GM12864 (cell line): ENCODE results near the gene PARD3B.

Source experiments
- DNase-seq: peaks from one replicate; pipeline ENCODE4 v3.0.0-alpha.2; 2011; ENCODE audit warnings: low read depth
- H3K4me3 ChIP-seq: 2 replicates; pipeline ENCODE4 v1.5.1; 2011; ENCODE audit warnings: mild to moderate bottlenecking, low read depth, low read length, control low read depth
- TF ChIP-seq, protein P1 (sequence below): IDR thresholded peaks from 2 replicates; pipeline ENCODE4 v1.5.1; 2011; ENCODE audit warnings: low read depth, mild to moderate bottlenecking, moderate library complexity, low read length, control low read depth, inconsistent platforms; ENCODE audit errors: missing control alignments

Gene PARD3B

DNA sequence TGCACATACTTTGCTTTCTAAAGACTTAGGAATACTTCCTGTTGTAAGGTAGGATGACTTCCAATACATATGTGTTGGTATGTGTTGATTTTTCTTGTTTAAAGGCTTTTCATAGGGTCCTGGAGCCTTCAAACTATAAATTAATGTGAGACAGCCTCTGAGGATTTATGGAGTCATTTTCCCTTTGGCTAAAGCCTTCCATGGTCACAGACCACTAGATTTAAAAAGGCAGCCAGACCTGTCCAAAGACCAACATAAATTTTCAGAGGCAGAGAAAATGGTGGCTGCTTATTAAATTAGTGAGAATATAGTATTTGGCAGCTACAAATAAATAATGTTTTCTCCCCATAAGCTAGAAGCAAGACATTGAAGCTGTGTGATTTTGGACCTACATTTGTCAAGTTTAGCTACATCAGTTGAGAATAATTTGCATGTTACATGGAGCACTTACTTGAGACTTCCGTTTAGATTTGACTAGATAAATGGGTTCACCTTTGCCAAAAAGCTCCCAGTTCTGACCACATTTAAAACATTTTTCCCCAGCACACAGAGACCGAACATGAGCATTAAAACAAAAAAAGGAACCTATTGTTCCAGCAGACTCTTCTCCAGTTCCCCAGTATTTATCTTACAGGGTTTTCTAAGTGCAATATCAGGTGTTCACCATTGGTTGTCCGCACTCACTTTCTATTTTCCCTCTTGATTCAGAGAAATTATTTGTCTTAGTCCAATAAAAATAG lies 402.9 kb downstream of the PARD3B start:
- no peak overlapping the region for H3K4me3 ChIP-seq
- no peak for DNase-seq
- TF ChIP-seq, protein P1, sequence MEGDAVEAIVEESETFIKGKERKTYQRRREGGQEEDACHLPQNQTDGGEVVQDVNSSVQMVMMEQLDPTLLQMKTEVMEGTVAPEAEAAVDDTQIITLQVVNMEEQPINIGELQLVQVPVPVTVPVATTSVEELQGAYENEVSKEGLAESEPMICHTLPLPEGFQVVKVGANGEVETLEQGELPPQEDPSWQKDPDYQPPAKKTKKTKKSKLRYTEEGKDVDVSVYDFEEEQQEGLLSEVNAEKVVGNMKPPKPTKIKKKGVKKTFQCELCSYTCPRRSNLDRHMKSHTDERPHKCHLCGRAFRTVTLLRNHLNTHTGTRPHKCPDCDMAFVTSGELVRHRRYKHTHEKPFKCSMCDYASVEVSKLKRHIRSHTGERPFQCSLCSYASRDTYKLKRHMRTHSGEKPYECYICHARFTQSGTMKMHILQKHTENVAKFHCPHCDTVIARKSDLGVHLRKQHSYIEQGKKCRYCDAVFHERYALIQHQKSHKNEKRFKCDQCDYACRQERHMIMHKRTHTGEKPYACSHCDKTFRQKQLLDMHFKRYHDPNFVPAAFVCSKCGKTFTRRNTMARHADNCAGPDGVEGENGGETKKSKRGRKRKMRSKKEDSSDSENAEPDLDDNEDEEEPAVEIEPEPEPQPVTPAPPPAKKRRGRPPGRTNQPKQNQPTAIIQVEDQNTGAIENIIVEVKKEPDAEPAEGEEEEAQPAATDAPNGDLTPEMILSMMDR: no peak

DNA sequence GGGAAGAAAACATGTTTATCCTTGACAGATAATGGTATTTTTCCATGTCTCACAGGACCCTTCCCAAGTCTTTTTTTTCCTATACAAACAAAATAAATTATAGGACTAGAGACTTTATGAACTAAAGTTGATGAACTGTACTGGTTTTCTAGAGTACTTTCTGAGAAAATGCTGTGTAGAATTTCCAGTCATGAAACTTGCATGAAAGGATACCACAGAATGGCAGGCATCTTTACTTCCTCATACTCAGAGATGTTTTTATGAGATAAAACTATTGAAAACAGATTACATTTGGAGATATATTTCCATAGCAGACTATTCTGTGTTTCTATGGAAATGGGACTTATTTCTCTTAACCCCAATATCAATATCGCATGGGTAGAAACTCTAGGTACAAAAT lies 403.5 kb downstream of the PARD3B start:
- TF ChIP-seq, protein P1: no peak
- DNase-seq: no peak
- no peak overlapping the region for H3K4me3 ChIP-seq

DNA sequence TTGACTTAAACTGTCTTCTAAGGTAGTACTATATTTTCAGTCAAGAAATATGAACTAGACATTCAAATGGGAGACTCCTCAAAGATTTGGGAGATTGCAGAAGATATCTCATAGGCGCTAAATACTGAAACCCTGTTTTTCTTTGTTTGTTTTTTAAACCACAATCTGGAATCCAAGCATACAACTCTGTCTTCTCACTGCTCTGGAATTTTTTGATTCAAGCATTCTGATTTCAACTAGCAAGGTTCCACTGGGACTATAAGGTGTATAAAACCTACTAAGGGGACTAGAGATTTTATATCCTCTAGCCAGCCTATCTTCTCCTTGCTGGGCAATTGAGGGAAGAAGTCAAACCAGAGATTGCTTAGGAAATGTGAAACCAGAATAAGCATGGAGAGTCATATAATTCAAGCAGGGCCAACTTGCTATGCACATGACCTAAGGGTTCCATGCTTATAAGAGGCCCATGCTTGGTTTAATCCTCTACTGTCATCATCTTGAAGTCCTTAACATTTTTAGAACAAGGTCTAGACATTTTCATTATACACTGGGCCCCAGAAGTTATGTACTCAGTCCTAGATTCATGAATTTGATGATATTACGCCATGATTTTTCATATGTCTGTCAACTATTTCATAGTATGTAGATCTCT lies 405.5 kb downstream of the PARD3B start:
- H3K4me3 ChIP-seq: no peak overlapping the region
- TF ChIP-seq, protein P1: no peak
- DNase-seq: no peak

DNA sequence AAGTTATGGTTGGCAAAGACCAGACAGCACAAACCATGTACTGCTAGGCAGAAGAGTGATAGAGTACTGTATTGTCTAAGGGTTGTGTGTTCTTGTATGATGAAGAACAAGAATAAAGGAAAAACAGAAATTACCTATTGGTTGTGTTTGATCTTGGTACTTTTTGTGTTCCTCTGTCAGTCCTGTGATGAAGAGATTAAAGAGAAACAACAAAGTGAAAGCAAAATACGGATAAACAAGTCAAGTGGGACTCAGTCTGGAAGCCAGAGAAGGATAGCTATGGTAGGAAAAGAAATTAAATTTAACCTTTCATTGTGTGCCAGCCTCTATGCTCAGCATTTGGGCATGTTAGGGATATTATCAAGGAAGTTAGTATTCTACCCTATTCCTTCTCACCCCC lies 413.1 kb downstream of the PARD3B start:
- no peak overlapping the region for H3K4me3 ChIP-seq
- TF ChIP-seq, protein P1: no peak
- DNase-seq: no peak

DNA sequence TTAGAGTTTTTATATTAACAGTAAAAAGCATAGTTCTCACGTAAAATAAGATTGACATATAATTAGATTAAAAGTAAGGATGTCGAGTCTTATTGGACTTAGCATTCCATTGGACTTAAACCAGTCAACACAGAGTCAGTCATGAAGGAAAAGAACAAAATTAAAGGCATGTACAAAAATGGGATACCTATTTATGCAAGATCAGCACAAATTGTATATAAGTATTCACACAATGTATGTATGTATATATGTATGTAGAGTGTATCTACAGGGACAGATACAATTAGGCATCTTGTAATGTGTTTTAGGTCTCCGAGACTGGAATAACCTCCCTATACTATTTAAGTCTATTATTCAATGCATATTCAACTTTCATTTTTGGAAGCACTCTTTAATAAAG lies 419.1 kb downstream of the PARD3B start:
- TF ChIP-seq, protein P1: no peak
- no peak overlapping the region for H3K4me3 ChIP-seq
- no peak for DNase-seq

DNA sequence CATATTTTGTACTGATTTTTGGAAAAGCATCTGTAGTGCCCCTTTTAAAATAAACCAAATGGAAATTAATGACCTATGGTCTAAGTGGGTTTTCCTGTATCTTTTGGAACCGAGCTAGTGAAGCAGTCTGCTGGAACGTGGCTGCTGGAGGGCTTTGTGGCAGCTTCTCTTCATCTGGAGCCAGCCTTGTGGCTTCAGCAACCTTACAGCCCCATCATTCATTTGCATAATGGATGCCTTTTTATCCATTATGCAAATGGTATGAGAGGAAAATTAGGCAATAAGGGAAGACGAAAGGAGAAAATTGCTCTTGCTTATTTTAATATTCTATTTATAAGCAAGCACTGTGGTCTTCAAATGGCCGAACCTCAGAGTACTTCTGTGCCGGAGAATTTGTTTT lies 421.0 kb downstream of the PARD3B start:
- no peak for DNase-seq
- H3K4me3 ChIP-seq: no peak overlapping the region
- TF ChIP-seq, protein P1: no peak
